A549 (cell line): ENCODE data around the gene RAET1E. TPM values are rescaled to one million over a fixed set of nuclear protein-coding genes. Genes with fewer than 3 reads are reported as not detected.
"Not testable (repeated sequence)": the region's sequence is repeated elsewhere in the genome, so short reads cannot be mapped to it uniquely, and the experiment has no call there.

Experiments used
- ATAC-seq, 2 experiments: fragments of 200-7000 bp in 1 of 2; fragments of >200 bp in 1 of 2; cut with Nextera tagmentation in 1 of 2; cut with Tn5 transposase in 1 of 2; 3 replicates each; pipeline versions ENCODE4 v1.8.0 to v1.9.1; 2018 to 2020; ENCODE audit warnings: mild to moderate bottlenecking in 1 of 2, moderate library complexity in 1 of 2
- CTCF ChIA-PET: fragments of 300-600 bp; sonication (Branson Sonifier 250); formaldehyde crosslinking; extraction: SDS; loops from one replicate; lab custom pipeline; 2021; ENCODE audit warnings: antibody characterized with exemption, inconsistent platforms; lab: Yijun Ruan, JAX
- POLR2A ChIA-PET: fragments of 350-600 bp; formaldehyde crosslinking; extraction: SDS; loops from one replicate; lab custom pipeline; 2021; ENCODE audit warnings: antibody characterized with exemption, inconsistent platforms; lab: Yijun Ruan, JAX
- DNase-seq, 2 experiments: peaks; one replicate each; pipeline versions ENCODE4 v3.0.0 to v3.0.0-alpha.2; 2011 to 2016; ENCODE audit warnings: low read depth in 1 of 2, low spot score in 1 of 2
- FAIRE-seq: peaks from 2 replicates; lab custom pipeline; 2011; peaks lifted over from hg19 to GRCh38; lab: Jason Lieb, UNC
- H3K27ac ChIP-seq, 2 experiments: fragments of >200 bp; sonication (Bioruptor Twin); formaldehyde crosslinking; 3 replicates each; pipeline ENCODE4 v1.5.1; 2016 to 2017
- H3K4me1 ChIP-seq: fragments of >200 bp; sonication (Bioruptor Twin); formaldehyde crosslinking; 3 replicates; pipeline ENCODE4 v1.6.1; 2016
- H3K4me2 ChIP-seq: fragments of >200 bp; sonication (Bioruptor Twin); formaldehyde crosslinking; 3 replicates; pipeline ENCODE4 v1.6.1; 2016
- H3K4me3 ChIP-seq: fragments of >200 bp; sonication (Bioruptor Twin); formaldehyde crosslinking; 3 replicates; pipeline ENCODE4 v1.5.1; 2016
- H3K9me3 ChIP-seq: fragments of >200 bp; sonication (Bioruptor Twin); formaldehyde crosslinking; 3 replicates; pipeline ENCODE4 v1.6.1; 2016
- BCL3 ChIP-seq: fragments of >200 bp; sonication (Bioruptor Twin); formaldehyde crosslinking; IDR thresholded peaks from 3 replicates; pipeline ENCODE4 v1.6.1; 2016
- CBX8 ChIP-seq: fragments of 200-600 bp; sonication (generic); IDR thresholded peaks from 2 replicates; pipeline ENCODE4 v1.6.1; 2016
- CHD2 ChIP-seq: fragments of 150-350 bp; IDR thresholded peaks from 2 replicates; pipeline ENCODE4 v1.6.1; 2014; ENCODE audit warnings: low read length; ENCODE audit not compliant: partially characterized antibody
- EHF ChIP-seq: fragments of 250-450 bp; sonication (Bioruptor Pico); IDR thresholded peaks from 2 replicates; pipeline ENCODE4 v1.5.0; 2020; ENCODE audit warnings: mild to moderate bottlenecking
- EHMT2 ChIP-seq: fragments of 200-600 bp; sonication (generic); IDR thresholded peaks from 2 replicates; pipeline ENCODE4 v1.6.1; 2016; ENCODE audit warnings: antibody characterized with exemption, low read depth, mild to moderate bottlenecking, moderate library complexity
- EP300 ChIP-seq, 2 experiments: fragments of >200 bp; sonication (Bioruptor Twin); formaldehyde crosslinking; IDR thresholded peaks; 2 replicates in 1 of 2; 3 replicates in 1 of 2; pipeline ENCODE4 v1.6.1; 2016 to 2017
- ESRRA ChIP-seq: fragments of 150-350 bp; IDR thresholded peaks from 2 replicates; pipeline ENCODE4 v1.6.1; 2014; ENCODE audit warnings: mild to moderate bottlenecking, low read length, borderline replicate concordance
- FOSL2 ChIP-seq, 2 experiments: fragments of 450-650 bp in 1 of 2; fragments of >200 bp in 1 of 2; sonication (Bioruptor Twin) in 1 of 2; formaldehyde crosslinking; IDR thresholded peaks; 2 replicates each; pipeline versions ENCODE4 v1.5.0 to v1.6.1; 2016 to 2020; ENCODE audit warnings: mild to moderate bottlenecking in 1 of 2, moderate library complexity in 1 of 2
- GATA3 ChIP-seq: IDR thresholded peaks from 2 replicates; pipeline ENCODE4 v1.6.1; 2012; ENCODE audit warnings: borderline replicate concordance
- HDAC2 ChIP-seq: fragments of 200-600 bp; sonication (generic); IDR thresholded peaks from 2 replicates; pipeline ENCODE4 v1.6.1; 2016
- HES2 ChIP-seq: fragments of >200 bp; sonication (Bioruptor Twin); formaldehyde crosslinking; IDR thresholded peaks from 2 replicates; pipeline ENCODE4 v1.6.1; 2016
- HOXB13 ChIP-seq: fragments of 250-450 bp; sonication (Bioruptor Pico); IDR thresholded peaks from 2 replicates; pipeline ENCODE4 v1.5.0; 2020; ENCODE audit warnings: low read depth, mild to moderate bottlenecking, moderate library complexity
- JUNB ChIP-seq: fragments of >200 bp; sonication (Bioruptor Twin); formaldehyde crosslinking; IDR thresholded peaks from 2 replicates; pipeline ENCODE4 v1.6.1; 2016
- MYC ChIP-seq: IDR thresholded peaks from 2 replicates; pipeline ENCODE4 v1.6.1; 2012; ENCODE audit warnings: mild to moderate bottlenecking, inconsistent platforms, low read length, improper control_type of control experiment, borderline replicate concordance
- NR3C1 ChIP-seq: fragments of >200 bp; sonication (Bioruptor Twin); formaldehyde crosslinking; IDR thresholded peaks from 3 replicates; pipeline ENCODE4 v1.6.1; 2017
- PHF8 ChIP-seq: fragments of 200-600 bp; sonication (generic); IDR thresholded peaks from 2 replicates; pipeline ENCODE4 v1.6.1; 2016; ENCODE audit warnings: low read depth, mild to moderate bottlenecking, antibody characterized with exemption, moderate library complexity, borderline replicate concordance
- POLR2A ChIP-seq: IDR thresholded peaks from 2 replicates; pipeline ENCODE4 v1.6.1; 2012; ENCODE audit warnings: mild to moderate bottlenecking, low read length
- RARB ChIP-seq: fragments of 250-450 bp; sonication (Bioruptor Pico); IDR thresholded peaks from 2 replicates; pipeline ENCODE4 v1.8.0; 2021; ENCODE audit warnings: mild to moderate bottlenecking, moderate library complexity
- REST ChIP-seq: fragments of 200-600 bp; sonication (generic); IDR thresholded peaks from 2 replicates; pipeline ENCODE4 v1.6.1; 2016; ENCODE audit warnings: antibody characterized with exemption, mild to moderate bottlenecking, moderate library complexity
- RFX5 ChIP-seq: fragments of 450-650 bp; IDR thresholded peaks from 2 replicates; pipeline ENCODE4 v1.7.1; 2014; ENCODE audit warnings: antibody characterized with exemption, mild to moderate bottlenecking, moderate library complexity
- RNF2 ChIP-seq: fragments of 200-600 bp; sonication (generic); IDR thresholded peaks from 2 replicates; pipeline ENCODE4 v1.6.1; 2016; ENCODE audit warnings: low read depth, mild to moderate bottlenecking, antibody characterized with exemption, moderate library complexity, borderline replicate concordance
- SMC3 ChIP-seq: fragments of >200 bp; sonication (Bioruptor Twin); formaldehyde crosslinking; IDR thresholded peaks from 3 replicates; pipeline ENCODE4 v1.6.1; 2018; ENCODE audit warnings: inconsistent platforms
- SREBF2 ChIP-seq: fragments of 450-650 bp; IDR thresholded peaks from 2 replicates; pipeline ENCODE4 v1.6.1; 2014; ENCODE audit warnings: mild to moderate bottlenecking, moderate library complexity
- TFCP2L1 ChIP-seq: fragments of 250-450 bp; sonication (Bioruptor Pico); IDR thresholded peaks from 2 replicates; pipeline ENCODE4 v1.5.0; 2021; ENCODE audit warnings: mild to moderate bottlenecking
- TP53 ChIP-seq: fragments of 250-450 bp; sonication (Bioruptor Pico); IDR thresholded peaks from 2 replicates; pipeline ENCODE4 v1.5.0; 2021; ENCODE audit warnings: mild to moderate bottlenecking, moderate library complexity
- ZC3H11A ChIP-seq: fragments of 450-650 bp; IDR thresholded peaks from 2 replicates; pipeline ENCODE4 v1.6.1; 2014; ENCODE audit warnings: antibody characterized with exemption, mild to moderate bottlenecking
- ZFP36 ChIP-seq: fragments of 450-650 bp; IDR thresholded peaks from 2 replicates; pipeline ENCODE4 v1.6.1; 2014; ENCODE audit warnings: borderline replicate concordance; ENCODE audit not compliant: partially characterized antibody
- WGBS: methylation state at CpG from one replicate; pipeline ENCODE4 v1.1.6; 2017; ENCODE audit errors: missing lambda C conversion rate; 5-methylcytosine and 5-hydroxymethylcytosine counted together
- polyA plus RNA-seq, 4 experiments: library from polyadenylated mRNA; depleted of rRNA in 3 of 4; stranded (reverse); fragments of >200 nt; fragmentation: RNase III in 1 of 4; extraction: RNeasy Plus Mini Kit Qiagen cat#74134 plus additional on column Dnase treatment in 1 of 4; gene quantifications; 2 replicates in 3 of 4; 3 replicates in 1 of 4; pipeline ENCODE4 v1.2.3, GENCODE V29; 2011 to 2017

Gene RAET1E
- polyA plus RNA-seq, 2 of the 4 experiments (the other 2 are of a cell fraction): 2.8 to 4.5 TPM

GRCh38 chr6:149919834-149920225, 21.9 kb upstream of the RAET1E start (continued):
- TF ChIP-seq ESRRA: no peak
- TF ChIP-seq POLR2A: no peak
- no peak for TF ChIP-seq CBX8
- no peak for TF ChIP-seq RNF2
- no peak for TF ChIP-seq HOXB13 (CRISPR knock-in tag)
- no peak for TF ChIP-seq RARB

GRCh38 chr6:149919126-149919833, 21.4 kb upstream of the RAET1E start:
- CTCF ChIA-PET: interaction anchor here (1.1 kb wide), 1 partner anchor 161 kb away, joined by 3 read pairs; no protein-coding TSS in a partner anchor
- 80% methylated on average over 7 of the region's 11 CpGs for WGBS
- H3K4me1 ChIP-seq, POLR2A ChIA-PET, DNase-seq, H3K4me2 ChIP-seq, H3K4me3 ChIP-seq, H3K27ac ChIP-seq, ATAC-seq, FAIRE-seq, H3K9me3 ChIP-seq: not testable (repeated sequence)

GRCh38 chr6:149918151-149918905, 20.4 kb upstream of the RAET1E start:
- DNase-seq: no peak
- POLR2A ChIA-PET: no interaction called here
- no peak for ATAC-seq
- WGBS: 64% methylated on average over 6 of the region's 6 CpGs
- no peak overlapping the region for H3K27ac ChIP-seq
- no peak overlapping the region for H3K4me2 ChIP-seq
- H3K9me3 ChIP-seq: no peaks in the 10 kb centered on the region
- no peak overlapping the region for H3K4me3 ChIP-seq
- CTCF ChIA-PET: interaction anchor here (1.1 kb wide), 1 partner anchor 162 kb away, joined by 3 read pairs; no protein-coding TSS in a partner anchor
- TF ChIP-seq TFCP2L1: no peak
- no peak for TF ChIP-seq EHF (CRISPR knock-in tag)
- no peak for TF ChIP-seq HES2
- TF ChIP-seq BCL3: no peak
- TF ChIP-seq RARB: no peak
- no peak for TF ChIP-seq JUNB
- no peak for TF ChIP-seq SMC3
- TF ChIP-seq MYC: no peak
- TF ChIP-seq RNF2: no peak
- no peak for TF ChIP-seq PHF8
- 0 out of 3 replicates have a peak, but pooled peaks cover 4% of the 10 kb centered on the region for H3K4me1 ChIP-seq
- FAIRE-seq: no peak

- no peaks in the 10 kb centered on the region for H3K9me3 ChIP-seq
- 88% methylated on average over 2 of the region's 2 CpGs for WGBS
- FAIRE-seq (no peak), DNase-seq (no peak), ATAC-seq (no peak)
- 0 out of 3 replicates have a peak, but pooled peaks cover 2% of the 10 kb centered on the region for H3K4me1 ChIP-seq
- ChIA-PET POLR2A (no interaction called here), CTCF (interaction anchor here (1.2 kb wide), 1 partner anchor 19 kb away, joined by 4 read pairs; the partner anchor contains the start of gene RAET1E)
- H3K4me3 ChIP-seq: no peak overlapping the region
- H3K27ac ChIP-seq: no peak overlapping the region
- H3K4me2 ChIP-seq: no peak overlapping the region
- TF ChIP-seq SREBF2 (no peak), RFX5 (no peak), CHD2 (no peak), MYC (no peak), ZFP36 (no peak), ZC3H11A (no peak), TP53 (CRISPR knock-in tag) (no peak), REST (no peak), SMC3 (no peak), ESRRA (no peak), EHMT2 (no peak), EP300 (IDR thresholded peaks at IDR 0.05) (no peak), GATA3 (no peak), FOSL2 (IDR thresholded peaks at IDR 0.05) (no peak), FOSL2 (CRISPR knock-in tag; IDR thresholded peaks at IDR 0.05) (no peak), HDAC2 (no peak), NR3C1 (no peak)
Observed at GRCh38 chr6:149917679-149918078, 19.8 kb upstream of the RAET1E start.
